IMR-90 (cell line): ENCODE measurements around the gene ABCD1. TPM values are rescaled to one million over a fixed set of nuclear protein-coding genes. Genes with fewer than 3 reads are reported as not detected.

ENCODE experiments used
- ATAC-seq: fragments of 200-7000 bp; cut with Tn5 transposase; 2 replicates; pipeline ENCODE4 v1.9.1; 2020; ENCODE audit warnings: low read depth, mild to moderate bottlenecking, moderate library complexity
- BruUV-seq: library from RNA; stranded (reverse); fragments of 400-500 nt; replicated peaks from 2 replicates; lab custom pipeline; 2021; lab: Mats Ljungman, UMichigan
- CTCF ChIA-PET: fragments of 300-600 bp; formaldehyde crosslinking; extraction: SDS; loops from one replicate; lab custom pipeline; 2021; ENCODE audit warnings: antibody characterized with exemption; lab: Yijun Ruan, JAX
- POLR2A ChIA-PET: fragments of 300-600 bp; sonication (Branson Sonifier 250); formaldehyde crosslinking; loops from one replicate; lab custom pipeline; 2022; ENCODE audit warnings: antibody characterized with exemption; ENCODE audit not compliant: unreplicated experiment; lab: Charles Lee
- DNase-seq: peaks from one replicate; pipeline ENCODE4 v3.0.0; 2013
- H2AFZ ChIP-seq: replicated peaks from 2 replicates; pipeline ENCODE3; 2013; ENCODE audit warnings: low read length, mild to moderate bottlenecking; ENCODE audit not compliant: poor library complexity
- H2AK5ac ChIP-seq: 2 replicates; pipeline ENCODE4 v1.6.1; 2013; ENCODE audit warnings: low read depth, low read length, inconsistent platforms
- H2AK9ac ChIP-seq: replicated peaks from 2 replicates; pipeline ENCODE3; 2013; ENCODE audit warnings: mild to moderate bottlenecking, low read depth, low read length, moderate library complexity; ENCODE audit not compliant: poor library complexity
- H2BK120ac ChIP-seq: 2 replicates; pipeline ENCODE4 v1.6.1; 2013; ENCODE audit warnings: low read depth, low read length, inconsistent platforms
- H2BK15ac ChIP-seq: 3 replicates; pipeline ENCODE4 v1.6.1; 2013; ENCODE audit warnings: low read depth, low read length, inconsistent platforms
- H2BK20ac ChIP-seq: 2 replicates; pipeline ENCODE4 v1.6.1; 2013; ENCODE audit warnings: low read depth, mild to moderate bottlenecking, inconsistent platforms, low read length, moderate library complexity
- H2BK5ac ChIP-seq: 2 replicates; pipeline ENCODE4 v1.6.1; 2013; ENCODE audit warnings: mild to moderate bottlenecking, low read depth, low read length, inconsistent platforms; ENCODE audit not compliant: poor library complexity, severe bottlenecking
- H3K14ac ChIP-seq: replicated peaks from 2 replicates; pipeline ENCODE4 v1.6.1; 2013; ENCODE audit warnings: low read depth, low read length, inconsistent platforms
- H3K18ac ChIP-seq: 2 replicates; pipeline ENCODE4 v1.6.1; 2013; ENCODE audit warnings: low read depth, low read length, control low read depth
- H3K23ac ChIP-seq: 2 replicates; pipeline ENCODE4 v1.6.1; 2013; ENCODE audit warnings: low read depth, low read length, inconsistent platforms
- H3K27ac ChIP-seq: 2 replicates; pipeline ENCODE4 v1.5.1; 2013; ENCODE audit warnings: mild to moderate bottlenecking, control low read depth, low read length; ENCODE audit not compliant: insufficient read depth
- H3K27me3 ChIP-seq: 2 replicates; pipeline ENCODE4 v1.6.1; 2013; ENCODE audit warnings: low read length; ENCODE audit not compliant: control insufficient read depth, insufficient read depth
- H3K36me3 ChIP-seq: 2 replicates; pipeline ENCODE4 v1.6.1; 2013; ENCODE audit warnings: low read length, mixed read lengths; ENCODE audit not compliant: control insufficient read depth, insufficient read depth
- H3K4ac ChIP-seq: 2 replicates; pipeline ENCODE4 v1.6.1; 2013; ENCODE audit warnings: low read depth, low read length, inconsistent platforms
- H3K4me1 ChIP-seq: 2 replicates; pipeline ENCODE4 v1.6.1; 2013; ENCODE audit warnings: low read length, mixed read lengths; ENCODE audit not compliant: control insufficient read depth, insufficient read depth
- H3K4me2 ChIP-seq: 2 replicates; pipeline ENCODE4 v1.6.1; 2013; ENCODE audit warnings: low read depth, mild to moderate bottlenecking, control low read depth, low read length, moderate library complexity
- H3K4me3 ChIP-seq: 2 replicates; pipeline ENCODE4 v1.5.1; 2013; ENCODE audit warnings: low read depth, mild to moderate bottlenecking, control low read depth, low read length, moderate library complexity; ENCODE audit not compliant: insufficient read depth
- H3K56ac ChIP-seq: 2 replicates; pipeline ENCODE4 v1.6.1; 2013; ENCODE audit warnings: low read length, inconsistent platforms; ENCODE audit not compliant: insufficient read depth; ENCODE audit errors: extremely low read depth
- H3K79me1 ChIP-seq, 2 experiments: 2 replicates each; pipeline ENCODE4 v1.6.1; 2013; ENCODE audit warnings: low read length in 2 of 2, inconsistent platforms in 1 of 2, low read depth in 1 of 2
- H3K9ac ChIP-seq: 2 replicates; pipeline ENCODE4 v1.6.1; 2013; ENCODE audit warnings: low read depth, low read length, control low read depth
- H3K9me1 ChIP-seq: 2 replicates; pipeline ENCODE4 v1.6.1; 2013; ENCODE audit warnings: low read length, inconsistent platforms; ENCODE audit not compliant: insufficient read depth
- H3K9me3 ChIP-seq: 2 replicates; pipeline ENCODE4 v1.6.1; 2013; ENCODE audit warnings: low read length; ENCODE audit not compliant: control insufficient read depth, insufficient read depth
- H4K20me1 ChIP-seq: 2 replicates; pipeline ENCODE4 v1.6.1; 2013; ENCODE audit warnings: low read length, inconsistent platforms; ENCODE audit not compliant: insufficient read depth
- H4K5ac ChIP-seq: 2 replicates; pipeline ENCODE4 v1.6.1; 2013; ENCODE audit warnings: mild to moderate bottlenecking, low read depth, low read length, control low read depth
- H4K8ac ChIP-seq, 2 experiments: 2 replicates each; pipeline ENCODE4 v1.6.1; 2013; ENCODE audit warnings: low read depth in 2 of 2, low read length in 2 of 2, control low read depth in 1 of 2, inconsistent platforms in 1 of 2
- H4K91ac ChIP-seq: 2 replicates; pipeline ENCODE4 v1.6.1; 2013; ENCODE audit warnings: low read depth, low read length, inconsistent platforms; ENCODE audit not compliant: insufficient read depth
- BHLHE40 ChIP-seq: fragments of 150-350 bp; IDR thresholded peaks from 2 replicates; pipeline ENCODE4 v1.6.1; 2016; ENCODE audit warnings: mild to moderate bottlenecking, low read depth, low read length
- CEBPB ChIP-seq: IDR thresholded peaks from 2 replicates; pipeline ENCODE4 v1.6.1; 2012; ENCODE audit warnings: low read depth, low read length, improper control_type of control experiment
- CHD1 ChIP-seq: IDR thresholded peaks from 2 replicates; pipeline ENCODE4 v1.6.1; 2012; ENCODE audit warnings: low read depth, low read length, improper control_type of control experiment
- CTCF ChIP-seq: conservative IDR thresholded peaks from 2 replicates; pipeline ENCODE4 v1.5.1; 2012; ENCODE audit warnings: mild to moderate bottlenecking, low read depth, low read length, improper control_type of control experiment
- ELK1 ChIP-seq: fragments of 150-350 bp; IDR thresholded peaks from 2 replicates; pipeline ENCODE4 v1.6.1; 2016; ENCODE audit warnings: low read depth, mild to moderate bottlenecking, low read length, moderate library complexity, borderline replicate concordance
- FOS ChIP-seq: fragments of 150-350 bp; IDR thresholded peaks from 2 replicates; pipeline ENCODE4 v1.6.1; 2016; ENCODE audit warnings: low read depth, low read length
- MAFK ChIP-seq: IDR thresholded peaks from 2 replicates; pipeline ENCODE4 v1.6.1; 2012; ENCODE audit warnings: low read depth, low read length, improper control_type of control experiment
- MAZ ChIP-seq: IDR thresholded peaks from 2 replicates; pipeline ENCODE4 v1.6.1; 2012; ENCODE audit warnings: low read depth, mild to moderate bottlenecking, low read length, improper control_type of control experiment, moderate library complexity, borderline replicate concordance
- MXI1 ChIP-seq: IDR thresholded peaks from 2 replicates; pipeline ENCODE4 v1.6.1; 2012; ENCODE audit warnings: low read depth, mild to moderate bottlenecking, low read length, moderate library complexity, borderline replicate concordance
- NFE2L2 ChIP-seq: fragments of 150-350 bp; IDR thresholded peaks from 2 replicates; pipeline ENCODE4 v1.6.1; 2016; ENCODE audit warnings: low read depth, mild to moderate bottlenecking, low read length
- POLR2A ChIP-seq: IDR thresholded peaks from 2 replicates; pipeline ENCODE4 v1.6.1; 2012; ENCODE audit warnings: mild to moderate bottlenecking, low read depth, low read length
- RAD21 ChIP-seq: IDR thresholded peaks from 2 replicates; pipeline ENCODE4 v1.6.1; 2012; ENCODE audit warnings: low read length, improper control_type of control experiment
- RCOR1 ChIP-seq: IDR thresholded peaks from 2 replicates; pipeline ENCODE4 v1.6.1; 2012; ENCODE audit warnings: mild to moderate bottlenecking, low read length, improper control_type of control experiment; ENCODE audit not compliant: insufficient replicate concordance
- RFX5 ChIP-seq: IDR thresholded peaks from 2 replicates; pipeline ENCODE4 v1.8.0; 2012; ENCODE audit warnings: low read depth, mild to moderate bottlenecking, low read length, moderate library complexity
- SMC3 ChIP-seq: fragments of 150-350 bp; IDR thresholded peaks from 2 replicates; pipeline ENCODE4 v1.6.1; 2016; ENCODE audit warnings: low read depth, mild to moderate bottlenecking, antibody characterized with exemption, low read length, moderate library complexity
- USF2 ChIP-seq: fragments of 150-350 bp; IDR thresholded peaks from 2 replicates; pipeline ENCODE4 v1.6.1; 2017; ENCODE audit warnings: mild to moderate bottlenecking, antibody characterized with exemption, low read length, low read depth
- WGBS, 2 experiments: methylation state at CpG; one replicate each; pipeline versions ENCODE4 v1.1.5 to v1.1.7; 2013; ENCODE audit warnings: missing lambda C conversion rate in 2 of 2; ENCODE audit not compliant: insufficient read length in 1 of 2; ENCODE audit errors: extremely low coverage in 2 of 2; 5-methylcytosine and 5-hydroxymethylcytosine counted together
- dilution Hi-C: fragments of 300-500 bp; cut with HindIII; formaldehyde crosslinking; loops from one replicate; pipeline ENCODE4 v1.14.3; 2018; ENCODE audit warnings: low sequenced_read_pairs; ENCODE audit not compliant: unreplicated experiment
- in situ Hi-C: fragments of 300-500 bp; cut with MboI; formaldehyde crosslinking; loops from 3 replicates; pipeline ENCODE4 v1.14.3; 2019; ENCODE audit warnings: low sequenced_read_pairs, inconsistent platforms, mixed read lengths
- intact Hi-C: fragments of 100-400 bp; cut with micrococcal nuclease; formaldehyde crosslinking; loops from 2 replicates; pipeline ENCODE4 v1.10.0; 2022
- polyA plus RNA-seq, 3 experiments: library from polyadenylated mRNA; depleted of rRNA; stranded (reverse); fragments of >200 nt; gene quantifications; 2 replicates each; pipeline ENCODE4 v1.2.3, GENCODE V29; 2012; ENCODE audit warnings: low replicate concordance in 1 of 3
- total RNA-seq: library from RNA; depleted of rRNA; stranded (reverse); fragments of >200 nt; gene quantifications from 2 replicates; pipeline ENCODE4 v1.2.3, GENCODE V29; 2012

ABCD1 gene
- total and polyA plus RNA-seq, 2 of the 4 experiments (the other 2 are of a cell fraction) = 4.3 to 7.0 TPM

GRCh38 chrX:153702336-153703035 lies 22.2 kb upstream of the ABCD1 start:
- H2AK9ac ChIP-seq = no peak overlapping the region
- peaks cover 2% of the 10 kb centered on the region; the same call in 1 of the 2 replicates for H3K4me1 ChIP-seq
- no peak overlapping the region for H4K5ac ChIP-seq
- H4K20me1 ChIP-seq = no peaks in the 10 kb centered on the region
- H3K27me3 ChIP-seq = no peaks in the 10 kb centered on the region
- H3K9ac ChIP-seq = no peak overlapping the region
- H3K79me1 ChIP-seq = peaks cover 0 to 3% of the 10 kb centered on the region in 2 experiments; a peak in 1 of 4 replicates
- H3K18ac ChIP-seq = no peak overlapping the region
- H2AK5ac ChIP-seq = no peak overlapping the region
- intact Hi-C loops = no loop called here
- no peak overlapping the region for H3K14ac ChIP-seq
- no peak overlapping the region for H2BK120ac ChIP-seq
- no TSS peak for BruUV-seq
- no peak overlapping the region for H2BK5ac ChIP-seq
- no peak overlapping the region for H3K4me2 ChIP-seq
- in situ Hi-C loops = no loop called here
- H3K4me3 ChIP-seq = no peak overlapping the region
- CTCF ChIA-PET = no interaction called here
- H3K9me3 ChIP-seq = no peaks in the 10 kb centered on the region
- 75% methylated on average over 8 of the region's 23 CpGs; no CpG with 5 or more reads in 1 of the 2 experiments for WGBS, 2 experiments
- H2AFZ ChIP-seq = no peak overlapping the region
- H4K91ac ChIP-seq = no peak overlapping the region
- H3K4ac ChIP-seq = no peak overlapping the region
- H3K9me1 ChIP-seq = no peaks in the 10 kb centered on the region
- no peak overlapping the region for H3K56ac ChIP-seq
- H3K36me3 ChIP-seq = peaks cover 17% of the 10 kb centered on the region
- POLR2A ChIA-PET = interaction anchor here (0.5 kb wide), 1 partner anchor 12 kb away, joined by 3 read pairs; no protein-coding TSS in a partner anchor
- no peak for ATAC-seq
- no peak for DNase-seq
- TF ChIP-seq CHD1 (no peak), USF2 (no peak), SMC3 (no peak), CTCF (no peak), CEBPB (no peak), MXI1 (no peak), MAZ (no peak), RCOR1 (no peak), RAD21 (no peak), BHLHE40 (no peak), POLR2A (no peak), RFX5 (no peak), ELK1 (no peak), MAFK (no peak), FOS (no peak), NFE2L2 (no peak)
- no peak overlapping the region for H3K23ac ChIP-seq
- no peak overlapping the region for H4K8ac ChIP-seq
- H2BK20ac ChIP-seq = no peak overlapping the region
- dilution Hi-C loops = no loop called here
- H2BK15ac ChIP-seq = no peak overlapping the region
- no peak overlapping the region for H3K27ac ChIP-seq
